ENCODE data around the gene FAHD2A. TPM values are rescaled to one million over a fixed set of nuclear protein-coding genes. Genes with fewer than 3 reads are reported as not detected.
"Not testable (repeated sequence)": the region's sequence is repeated elsewhere in the genome, so short reads cannot be mapped to it uniquely, and the experiment has no call there.

Gene FAHD2A, protein sequence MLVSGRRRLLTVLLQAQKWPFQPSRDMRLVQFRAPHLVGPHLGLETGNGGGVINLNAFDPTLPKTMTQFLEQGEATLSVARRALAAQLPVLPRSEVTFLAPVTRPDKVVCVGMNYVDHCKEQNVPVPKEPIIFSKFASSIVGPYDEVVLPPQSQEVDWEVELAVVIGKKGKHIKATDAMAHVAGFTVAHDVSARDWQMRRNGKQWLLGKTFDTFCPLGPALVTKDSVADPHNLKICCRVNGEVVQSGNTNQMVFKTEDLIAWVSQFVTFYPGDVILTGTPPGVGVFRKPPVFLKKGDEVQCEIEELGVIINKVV
- total RNA-seq: 10 to 100 TPM; 13.3 to 39.2 TPM
- polyA plus RNA-seq (ENCODE audit: insufficient read length in 2 of 2): 10 to 100 TPM; 30.9 to 39.7 TPM
- long read RNA-seq, donor 1, full-length matches to known transcripts: 6 of 6 reads
- long read RNA-seq, donor 1, partial matches to known transcripts: 0 of 6 reads
- long read RNA-seq, donor 1, other reads (novel, unspliced or antisense): 0 of 6 reads
- long read RNA-seq, donor 2, full-length matches to known transcripts: 2 of 2 reads
- long read RNA-seq, donor 2, partial matches to known transcripts: 0 of 2 reads
- long read RNA-seq, donor 2, other reads (novel, unspliced or antisense): 0 of 2 reads
- long read RNA-seq, donor 3, full-length matches to known transcripts: 3 of 3 reads
- long read RNA-seq, donor 3, partial matches to known transcripts: 0 of 3 reads
- long read RNA-seq, donor 3, other reads (novel, unspliced or antisense): 0 of 3 reads
- long read RNA-seq, donor 4, full-length matches to known transcripts: 3 of 3 reads
- long read RNA-seq, donor 4, partial matches to known transcripts: 0 of 3 reads
- long read RNA-seq, donor 4, other reads (novel, unspliced or antisense): 0 of 3 reads

- H3K4me1 ChIP-seq (ENCODE audit: control insufficient read depth, insufficient read depth, low read length): peaks cover 15% of the 10 kb centered on the region
- peak; percentile 85 to 98 (median 91) for DNase-seq (ENCODE audit: low read depth in 4 of 6, low spot score in 6 of 6)
- H3K36me3 ChIP-seq (ENCODE audit: control insufficient read depth, insufficient read depth, low read length): no peaks in the 10 kb centered on the region
- no peaks in the 10 kb centered on the region for H3K27me3 ChIP-seq (ENCODE audit: control insufficient read depth, insufficient read depth, low read length)
- H3K9me3 ChIP-seq (ENCODE audit: control insufficient read depth, insufficient read depth, low read length): no peaks in the 10 kb centered on the region
- WGBS (ENCODE audit: insufficient coverage): 0% methylated on average over 64 of the region's 64 CpGs
- peak within 1 kb of the TSS; percentile 70 for H3K27ac ChIP-seq (ENCODE audit: low read depth, low read length)
- peak within 1 kb of the TSS; percentile 88 for H3K4me3 ChIP-seq (ENCODE audit: low read depth, low read length)
Measured at GRCh38 chr2:95402370-95403203, at the start of gene FAHD2A. FAHD2A (plus strand) TSS chr2:95402708; CDS start chr2:95405559, 2,851 bp downstream.

- no peak for DNase-seq (ENCODE audit: low read depth in 4 of 6, low spot score in 6 of 6)
- no peak overlapping the region for H3K4me3 ChIP-seq (ENCODE audit: low read depth, low read length)
- no peak overlapping the region for H3K27ac ChIP-seq (ENCODE audit: low read depth, low read length)
- H3K36me3 ChIP-seq (ENCODE audit: control insufficient read depth, insufficient read depth, low read length): peaks cover 8% of the 10 kb centered on the region
- peaks cover 6% of the 10 kb centered on the region for H3K4me1 ChIP-seq (ENCODE audit: control insufficient read depth, insufficient read depth, low read length)
- WGBS (ENCODE audit: insufficient coverage): 87% methylated on average over 7 of the region's 10 CpGs
- H3K27me3 ChIP-seq (ENCODE audit: control insufficient read depth, insufficient read depth, low read length): peaks cover under 1% of the 10 kb centered on the region
- H3K9me3 ChIP-seq (ENCODE audit: control insufficient read depth, insufficient read depth, low read length): peaks cover 2% of the 10 kb centered on the region
Measured at GRCh38 chr2:95353055-95353575, 49.4 kb upstream of the FAHD2A start.

GRCh38 chr2:95353613-95354468, 48.7 kb upstream of the FAHD2A start:
- WGBS (ENCODE audit: insufficient coverage): 82% methylated on average over 22 of the region's 22 CpGs
- DNase-seq (ENCODE audit: low read depth in 4 of 6, low spot score in 6 of 6): no peak
- Histone ChIP-seq H3K4me1 (ENCODE audit: control insufficient read depth, insufficient read depth, low read length) (no peaks in the 10 kb centered on the region), H3K4me3 (ENCODE audit: low read depth, low read length) (no peak overlapping the region), H3K27me3 (ENCODE audit: control insufficient read depth, insufficient read depth, low read length) (no peaks in the 10 kb centered on the region), H3K9me3 (ENCODE audit: control insufficient read depth, insufficient read depth, low read length) (peaks cover 2% of the 10 kb centered on the region), H3K36me3 (ENCODE audit: control insufficient read depth, insufficient read depth, low read length) (peaks cover 8% of the 10 kb centered on the region), H3K27ac (ENCODE audit: low read depth, low read length) (no peak overlapping the region)

DNA sequence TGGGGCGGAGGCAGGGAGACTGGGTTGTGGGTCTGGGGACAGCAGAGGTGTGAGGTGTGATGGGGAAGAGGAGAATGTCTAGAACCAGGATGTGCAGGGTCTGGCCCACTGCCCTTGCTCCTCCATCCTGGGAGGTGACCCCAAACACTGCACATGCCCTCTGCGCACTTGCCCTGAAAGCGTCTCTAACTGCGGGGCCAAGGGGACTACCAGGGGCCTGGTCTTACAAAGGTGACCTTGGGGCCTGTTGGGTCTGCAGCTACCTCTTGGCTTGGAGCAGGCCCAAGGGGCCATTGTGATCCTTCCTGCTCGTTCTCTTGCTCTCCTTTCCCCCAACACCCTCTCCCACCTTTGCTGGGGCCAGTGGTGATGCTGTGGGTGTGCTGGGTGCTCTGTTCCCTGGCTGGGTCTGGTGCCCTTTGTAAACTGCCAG, 48.0 kb upstream of the FAHD2A start:
- no peak overlapping the region for H3K4me3 ChIP-seq (ENCODE audit: low read depth, low read length)
- H3K9me3 ChIP-seq (ENCODE audit: control insufficient read depth, insufficient read depth, low read length): peaks cover 2% of the 10 kb centered on the region
- H3K4me1 ChIP-seq (ENCODE audit: control insufficient read depth, insufficient read depth, low read length): no peaks in the 10 kb centered on the region
- 93% methylated on average over 4 of the region's 5 CpGs for WGBS (ENCODE audit: insufficient coverage)
- H3K27ac ChIP-seq (ENCODE audit: low read depth, low read length): no peak overlapping the region
- H3K36me3 ChIP-seq (ENCODE audit: control insufficient read depth, insufficient read depth, low read length): peaks cover 9% of the 10 kb centered on the region
- DNase-seq (ENCODE audit: low read depth in 4 of 6, low spot score in 6 of 6): no peak
- H3K27me3 ChIP-seq (ENCODE audit: control insufficient read depth, insufficient read depth, low read length): no peaks in the 10 kb centered on the region

DNA sequence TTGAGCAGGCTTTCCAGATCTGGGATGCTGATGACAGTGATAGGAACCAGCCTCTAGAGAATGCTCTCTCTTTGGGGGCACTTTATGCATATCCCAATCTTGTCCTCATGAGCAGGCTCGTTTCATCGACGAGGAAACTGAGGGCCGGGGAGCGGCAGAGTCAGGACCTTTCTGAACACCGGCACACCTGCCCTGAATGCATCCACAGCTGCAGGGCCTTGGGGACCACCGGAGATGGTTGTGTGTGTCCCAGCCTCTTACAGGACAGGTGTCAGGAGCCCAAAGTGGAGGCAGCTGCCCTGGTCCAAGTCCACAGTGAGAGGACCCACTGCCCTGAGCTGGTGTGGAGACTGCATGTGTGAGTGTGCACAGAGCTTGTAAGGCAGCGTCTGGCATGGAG, 47.6 kb upstream of the FAHD2A start:
- WGBS (ENCODE audit: insufficient coverage): 95% methylated on average over 7 of the region's 8 CpGs
- no peak overlapping the region for H3K4me3 ChIP-seq (ENCODE audit: low read depth, low read length)
- H3K9me3 ChIP-seq (ENCODE audit: control insufficient read depth, insufficient read depth, low read length): peaks cover 2% of the 10 kb centered on the region
- H3K27ac ChIP-seq (ENCODE audit: low read depth, low read length): no peak overlapping the region
- no peak for DNase-seq (ENCODE audit: low read depth in 4 of 6, low spot score in 6 of 6)
- H3K27me3 ChIP-seq (ENCODE audit: control insufficient read depth, insufficient read depth, low read length): no peaks in the 10 kb centered on the region
- H3K36me3 ChIP-seq (ENCODE audit: control insufficient read depth, insufficient read depth, low read length): peaks cover 7% of the 10 kb centered on the region
- H3K4me1 ChIP-seq (ENCODE audit: control insufficient read depth, insufficient read depth, low read length): no peaks in the 10 kb centered on the region

GRCh38 chr2:95355486-95355885, 47.0 kb upstream of the FAHD2A start:
- not testable (repeated sequence) for H3K27me3 ChIP-seq (ENCODE audit: control insufficient read depth, insufficient read depth, low read length); H3K4me3 ChIP-seq (ENCODE audit: low read depth, low read length); H3K4me1 ChIP-seq (ENCODE audit: control insufficient read depth, insufficient read depth, low read length); H3K36me3 ChIP-seq (ENCODE audit: control insufficient read depth, insufficient read depth, low read length); DNase-seq (ENCODE audit: low read depth in 4 of 6, low spot score in 6 of 6); H3K9me3 ChIP-seq (ENCODE audit: control insufficient read depth, insufficient read depth, low read length); H3K27ac ChIP-seq (ENCODE audit: low read depth, low read length)
- WGBS (ENCODE audit: insufficient coverage): no CpG with 5 or more reads among the region's 5 CpGs

GRCh38 chr2:95356821-95357700, 45.4 kb upstream of the FAHD2A start:
- no peak overlapping the region for H3K4me3 ChIP-seq (ENCODE audit: low read depth, low read length)
- H3K27ac ChIP-seq (ENCODE audit: low read depth, low read length): no peak overlapping the region
- no peaks in the 10 kb centered on the region for H3K27me3 ChIP-seq (ENCODE audit: control insufficient read depth, insufficient read depth, low read length)
- H3K9me3 ChIP-seq (ENCODE audit: control insufficient read depth, insufficient read depth, low read length): peaks cover 2% of the 10 kb centered on the region
- H3K36me3 ChIP-seq (ENCODE audit: control insufficient read depth, insufficient read depth, low read length): peaks cover 7% of the 10 kb centered on the region
- WGBS (ENCODE audit: insufficient coverage): 85% methylated on average over 7 of the region's 12 CpGs
- H3K4me1 ChIP-seq (ENCODE audit: control insufficient read depth, insufficient read depth, low read length): no peaks in the 10 kb centered on the region
- no peak for DNase-seq (ENCODE audit: low read depth in 4 of 6, low spot score in 6 of 6)

DNA sequence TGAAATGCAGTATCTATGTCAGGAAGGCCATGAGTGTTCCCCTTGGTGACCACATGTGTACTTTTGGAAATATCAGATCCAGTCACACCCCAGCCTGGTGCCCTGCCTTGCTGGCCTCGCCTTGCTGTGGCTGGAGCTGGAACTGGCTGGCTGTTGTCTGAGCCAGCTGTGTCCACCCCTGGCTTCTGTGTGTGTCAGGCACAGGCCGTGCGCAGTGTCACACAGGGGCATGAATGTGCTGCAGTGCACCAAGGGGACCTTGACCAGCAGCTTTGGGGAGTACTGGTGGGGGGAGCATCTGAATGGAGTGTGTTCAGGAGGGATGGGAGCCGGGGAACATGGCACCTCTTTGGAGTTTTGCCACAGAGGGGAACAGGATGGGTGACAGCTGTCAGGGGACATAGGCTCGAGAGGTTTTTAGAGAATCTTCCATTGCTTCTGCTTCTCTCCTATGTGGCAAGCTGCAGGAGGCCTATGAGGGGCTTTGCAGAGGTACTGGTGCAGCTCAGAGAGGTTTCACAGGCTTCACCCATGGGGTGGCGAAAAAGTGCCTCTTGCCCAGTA, 44.7 kb upstream of the FAHD2A start:
- Histone ChIP-seq H3K27me3 (ENCODE audit: control insufficient read depth, insufficient read depth, low read length) (no peaks in the 10 kb centered on the region), H3K36me3 (ENCODE audit: control insufficient read depth, insufficient read depth, low read length) (peaks cover 5% of the 10 kb centered on the region), H3K4me1 (ENCODE audit: control insufficient read depth, insufficient read depth, low read length) (no peaks in the 10 kb centered on the region), H3K27ac (ENCODE audit: low read depth, low read length) (no peak overlapping the region), H3K4me3 (ENCODE audit: low read depth, low read length) (no peak overlapping the region), H3K9me3 (ENCODE audit: control insufficient read depth, insufficient read depth, low read length) (peaks cover 2% of the 10 kb centered on the region)
- no peak for DNase-seq (ENCODE audit: low read depth in 4 of 6, low spot score in 6 of 6)
- WGBS (ENCODE audit: insufficient coverage): 89% methylated on average over 6 of the region's 6 CpGs
